D721Med (cell line): ENCODE data around the gene ZNF311.
"Not testable (repeated sequence)": the region's sequence is repeated elsewhere in the genome, so short reads cannot be mapped to it uniquely, and the experiment has no call there.

ENCODE experiments used
- DNase-seq: peaks from one replicate; pipeline ENCODE4 v3.0.0; 2011; ENCODE audit warnings: low spot score; ENCODE audit not compliant: insufficient read length
- FAIRE-seq: peaks from 2 replicates; lab custom pipeline; 2011; peaks lifted over from hg19 to GRCh38; lab: Jason Lieb, UNC
- CTCF ChIP-seq: IDR thresholded peaks from 2 replicates; pipeline ENCODE4 v1.5.1; 2012; ENCODE audit warnings: mild to moderate bottlenecking, control low read depth; ENCODE audit not compliant: insufficient read depth; ENCODE audit errors: missing control alignments

Gene ZNF311

GRCh38 chr6:28953039-28953584, 52.0 kb downstream of the ZNF311 start:
- no peak for TF ChIP-seq CTCF
- DNase-seq (no peak), FAIRE-seq (no peak)

- DNase-seq, FAIRE-seq: not testable (repeated sequence)
Observed at GRCh38 chr6:28949656-28950195, 55.4 kb downstream of the ZNF311 start.

GRCh38 chr6:28948782-28949486, 56.2 kb downstream of the ZNF311 start:
- no peak for FAIRE-seq

GRCh38 chr6:28947831-28948270, 57.3 kb downstream of the ZNF311 start:
- no peak for FAIRE-seq
- no peak for TF ChIP-seq CTCF
- DNase-seq = no peak

More at GRCh38 chr6:28948782-28949486, 56.2 kb downstream of the ZNF311 start:
- no peak for TF ChIP-seq CTCF
- no peak for DNase-seq

GRCh38 chr6:28947067-28947765, 57.9 kb downstream of the ZNF311 start:
- no peak for DNase-seq
- TF ChIP-seq CTCF = no peak
- FAIRE-seq = no peak

GRCh38 chr6:28945349-28945748, 59.8 kb downstream of the ZNF311 start:
- FAIRE-seq (no peak), DNase-seq (no peak)
- TF ChIP-seq CTCF = no peak
